IPS-20b (cell line): Measurements from ENCODE around the gene GPR162.
A peak's percentile ranks its signal among the peaks of the same experiment; 100 is the strongest.
"Not testable (repeated sequence)": the region's sequence is repeated elsewhere in the genome, so short reads cannot be mapped to it uniquely, and the experiment has no call there.

ENCODE experiments used
- H3K27ac ChIP-seq: one replicate; pipeline ENCODE4 v1.5.1; 2013; ENCODE audit warnings: low read length
- H3K27me3 ChIP-seq: 2 replicates; pipeline ENCODE4 v1.6.1; 2013; ENCODE audit warnings: mild to moderate bottlenecking, low read length, inconsistent platforms; ENCODE audit not compliant: insufficient read depth
- H3K36me3 ChIP-seq: 2 replicates; pipeline ENCODE4 v1.6.1; 2013; ENCODE audit warnings: low read depth, mild to moderate bottlenecking, inconsistent platforms, low read length, moderate library complexity; ENCODE audit not compliant: insufficient read depth
- H3K4me1 ChIP-seq: 2 replicates; pipeline ENCODE4 v1.6.1; 2013; ENCODE audit warnings: mild to moderate bottlenecking, control low read depth, inconsistent platforms, low read length, moderate library complexity; ENCODE audit not compliant: insufficient read depth
- H3K4me3 ChIP-seq: 2 replicates; pipeline ENCODE4 v1.5.1; 2013; ENCODE audit warnings: mild to moderate bottlenecking, low read length, inconsistent platforms
- H3K9ac ChIP-seq: 2 replicates; pipeline ENCODE4 v1.6.1; 2013; ENCODE audit warnings: low read depth, mild to moderate bottlenecking, inconsistent platforms, low read length, moderate library complexity
- H3K9me3 ChIP-seq: 2 replicates; pipeline ENCODE4 v1.6.1; 2013; ENCODE audit warnings: mild to moderate bottlenecking, low read depth, low read length, inconsistent platforms; ENCODE audit not compliant: insufficient read depth

Gene GPR162

GRCh38 chr12:6874015-6874368 lies 52.4 kb downstream of the GPR162 start:
- H3K27ac ChIP-seq, H3K4me1 ChIP-seq, H3K27me3 ChIP-seq, H3K9me3 ChIP-seq: not testable (repeated sequence)
- H3K9ac ChIP-seq = peak overlapping the region; percentile 63; the same call in 1 of the 2 replicates
- H3K36me3 ChIP-seq = peaks cover 30% of the 10 kb centered on the region
- peak overlapping the region; percentile 73 for H3K4me3 ChIP-seq
